Measurements from ENCODE around the gene POLE.

The POLE gene

DNA sequence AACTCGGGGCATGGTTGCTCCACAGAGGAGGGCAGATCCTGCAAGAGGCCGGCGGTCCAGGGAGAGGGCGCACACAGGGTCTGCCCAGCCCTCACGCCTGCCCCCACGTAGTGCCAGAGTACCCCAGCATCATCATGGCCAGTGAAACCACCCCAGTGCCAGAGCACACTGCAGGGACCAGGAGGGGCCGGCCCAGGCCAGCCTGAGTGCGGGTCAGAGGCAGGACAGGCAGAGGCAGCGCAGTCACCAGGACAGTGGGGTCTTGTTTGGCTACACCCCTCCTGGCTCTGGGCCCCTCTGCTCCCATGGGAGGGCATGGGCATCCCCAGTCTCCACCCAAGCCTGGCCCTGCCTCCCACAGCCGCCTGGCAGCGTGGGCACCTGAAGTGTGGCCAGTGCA is 111.5 kb downstream of the POLE start:
- DNase-seq: no peak

GRCh38 chr12:132574271-132574996 is 112.7 kb downstream of the POLE start:
- DNase-seq: no peak
